GM18909 (cell line): Measurements from ENCODE around the gene ALDH7A1.
"Not testable (repeated sequence)": the region's sequence is repeated elsewhere in the genome, so short reads cannot be mapped to it uniquely, and the experiment has no call there.

Source experiments
- ATAC-seq: cut with Tn5 transposase; IDR thresholded peaks from one replicate; pipeline ENCODE4 v1.9.1; 2021; ENCODE audit warnings: mild to moderate bottlenecking; ENCODE audit not compliant: unreplicated experiment, poor library complexity

Gene ALDH7A1

GRCh38 chr5:126594748-126595485 lies at the start of gene ALDH7A1:
Gene ALDH7A1 (minus strand): TSS chr5:126595219. CDS start chr5:126595198, 21 bp downstream.
- ATAC-seq = peak; percentile 86

GRCh38 chr5:126641387-126641786 lies 46.4 kb upstream of the ALDH7A1 start:
- ATAC-seq = peak; percentile 61

- peak; percentile 29 for ATAC-seq
These were observed 45.8 kb upstream of the ALDH7A1 start for GRCh38 chr5:126640866-126641265.

- ATAC-seq = no peak
These were observed 41.9 kb upstream of the ALDH7A1 start for GRCh38 chr5:126636956-126637355.

- ATAC-seq = no peak
These were observed 40.6 kb upstream of the ALDH7A1 start for GRCh38 chr5:126635585-126635984.

GRCh38 chr5:126633552-126633951 lies 38.5 kb upstream of the ALDH7A1 start:
- ATAC-seq = no peak

GRCh38 chr5:126631920-126632319 lies 36.9 kb upstream of the ALDH7A1 start:
- no peak for ATAC-seq

- no peak for ATAC-seq
These were observed 33.1 kb upstream of the ALDH7A1 start for GRCh38 chr5:126628102-126628501.

- ATAC-seq = no peak
These were observed 29.5 kb upstream of the ALDH7A1 start for GRCh38 chr5:126624534-126624933.

GRCh38 chr5:126619781-126620180 lies 24.8 kb upstream of the ALDH7A1 start:
- no peak for ATAC-seq

- not testable (repeated sequence) for ATAC-seq
These were observed 22.6 kb upstream of the ALDH7A1 start for GRCh38 chr5:126617603-126618002.

GRCh38 chr5:126615286-126615685 lies 20.3 kb upstream of the ALDH7A1 start:
- ATAC-seq = peak; percentile 98

GRCh38 chr5:126613941-126614592 lies 19.0 kb upstream of the ALDH7A1 start:
- no peak for ATAC-seq

GRCh38 chr5:126610616-126611015 lies 15.6 kb upstream of the ALDH7A1 start:
- no peak for ATAC-seq

- no peak for ATAC-seq
These were observed 15.1 kb upstream of the ALDH7A1 start for GRCh38 chr5:126610160-126610559.

GRCh38 chr5:126605525-126605924 lies 10.5 kb upstream of the ALDH7A1 start:
- ATAC-seq = no peak

- ATAC-seq = no peak
These were observed 8.5 kb upstream of the ALDH7A1 start for GRCh38 chr5:126603402-126603991.

GRCh38 chr5:126600631-126601511 lies 5.9 kb upstream of the ALDH7A1 start, which contains the start of gene PHAX:
Gene PHAX (plus strand): TSS chr5:126600947. CDS start chr5:126600963, 16 bp downstream.
- peak; percentile 97 for ATAC-seq

- not testable (repeated sequence) for ATAC-seq
These were observed 5.1 kb upstream of the ALDH7A1 start for GRCh38 chr5:126599971-126600630.

GRCh38 chr5:126599499-126599898 lies 4.5 kb upstream of the ALDH7A1 start:
- ATAC-seq = no peak
